CD8-positive, alpha-beta memory T cell (primary cell): Measurements from ENCODE around the gene KCTD7. TPM values are rescaled to one million over a fixed set of nuclear protein-coding genes. Genes with fewer than 3 reads are reported as not detected.
"Not testable (repeated sequence)": the region's sequence is repeated elsewhere in the genome, so short reads cannot be mapped to it uniquely, and the experiment has no call there.

Experiments
- CTCF ChIA-PET: fragments of 350-600 bp; sonication (Branson Sonifier 250); formaldehyde crosslinking; loops from one replicate; lab custom pipeline; 2021; ENCODE audit warnings: antibody characterized with exemption; lab: Charles Lee
- POLR2A ChIA-PET: fragments of 350-600 bp; sonication (Branson Sonifier 250); formaldehyde crosslinking; loops from one replicate; lab custom pipeline; 2021; ENCODE audit warnings: antibody characterized with exemption; lab: Charles Lee
- DNase-seq, 5 donors: peaks; one replicate each; pipeline versions ENCODE4 v3.0.0 to v3.0.0-alpha.2; 2020 to 2022; ENCODE audit warnings: mixed read lengths in 1 of 5
- H3K27ac ChIP-seq: one replicate; pipeline ENCODE4 v1.7.0; 2013; ENCODE audit warnings: low read depth, mild to moderate bottlenecking, low read length, moderate library complexity
- H3K27me3 ChIP-seq: 2 replicates; pipeline ENCODE4 v1.7.0; 2013; ENCODE audit warnings: low read length, mild to moderate bottlenecking; ENCODE audit not compliant: insufficient read depth, poor library complexity, severe bottlenecking
- H3K36me3 ChIP-seq: 2 replicates; pipeline ENCODE4 v1.7.0; 2013; ENCODE audit warnings: mild to moderate bottlenecking, low read length, moderate library complexity; ENCODE audit not compliant: insufficient read depth
- H3K4me1 ChIP-seq: 2 replicates; pipeline ENCODE4 v1.7.0; 2013; ENCODE audit warnings: mild to moderate bottlenecking, low read length, moderate library complexity; ENCODE audit not compliant: insufficient read depth
- H3K4me3 ChIP-seq: 2 replicates; pipeline ENCODE4 v1.7.0; 2013; ENCODE audit warnings: mild to moderate bottlenecking, low read length
- H3K9me3 ChIP-seq: 2 replicates; pipeline ENCODE4 v1.7.0; 2013; ENCODE audit warnings: mild to moderate bottlenecking, low read length
- H3K27ac Mint-ChIP-seq, 8 donors: one replicate each; pipeline ENCODE4 v1.8.0; 2020 to 2021; ENCODE audit warnings: mixed read lengths in 8 of 8, mild to moderate bottlenecking in 6 of 8, inconsistent platforms in 3 of 8, moderate library complexity in 3 of 8
- H3K27me3 Mint-ChIP-seq, 2 donors: one replicate each; pipeline ENCODE4 v1.8.0; 2020 to 2021; ENCODE audit warnings: mixed read lengths in 2 of 2, mild to moderate bottlenecking in 1 of 2, moderate library complexity in 1 of 2
- H3K36me3 Mint-ChIP-seq, 3 donors: one replicate each; pipeline ENCODE4 v1.8.0; 2020 to 2021; ENCODE audit warnings: mixed read lengths in 3 of 3, inconsistent platforms in 1 of 3, mild to moderate bottlenecking in 1 of 3
- H3K4me1 Mint-ChIP-seq, 3 donors: one replicate each; pipeline ENCODE4 v1.8.0; 2020 to 2021; ENCODE audit warnings: mixed read lengths in 3 of 3, inconsistent platforms in 1 of 3, mild to moderate bottlenecking in 1 of 3
- H3K4me3 Mint-ChIP-seq, 7 donors: one replicate each; pipeline ENCODE4 v1.8.0; 2020 to 2021; ENCODE audit warnings: mixed read lengths in 7 of 7, mild to moderate bottlenecking in 6 of 7, moderate library complexity in 4 of 7, inconsistent platforms in 2 of 7
- H3K9me3 Mint-ChIP-seq, 5 donors: one replicate each; pipeline ENCODE4 v1.8.0; 2020 to 2022; ENCODE audit warnings: mixed read lengths in 5 of 5, mild to moderate bottlenecking in 3 of 5, moderate library complexity in 2 of 5, inconsistent platforms in 1 of 5
- polyA plus RNA-seq: library from polyadenylated mRNA; unstranded; fragments of 300-500 nt; fragmentation: Illumina TruSeq; gene quantifications from one replicate; pipeline ENCODE4 v1.2.3, GENCODE V29; 2021
- total RNA-seq, 2 experiments: library from RNA; stranded (reverse); gene quantifications; one replicate each; pipeline ENCODE4 v1.2.3, GENCODE V29; 2021

The KCTD7 gene
- total RNA-seq (10 to 100 TPM; 11.6 to 12.5 TPM), polyA plus RNA-seq (17.1 TPM)

DNA sequence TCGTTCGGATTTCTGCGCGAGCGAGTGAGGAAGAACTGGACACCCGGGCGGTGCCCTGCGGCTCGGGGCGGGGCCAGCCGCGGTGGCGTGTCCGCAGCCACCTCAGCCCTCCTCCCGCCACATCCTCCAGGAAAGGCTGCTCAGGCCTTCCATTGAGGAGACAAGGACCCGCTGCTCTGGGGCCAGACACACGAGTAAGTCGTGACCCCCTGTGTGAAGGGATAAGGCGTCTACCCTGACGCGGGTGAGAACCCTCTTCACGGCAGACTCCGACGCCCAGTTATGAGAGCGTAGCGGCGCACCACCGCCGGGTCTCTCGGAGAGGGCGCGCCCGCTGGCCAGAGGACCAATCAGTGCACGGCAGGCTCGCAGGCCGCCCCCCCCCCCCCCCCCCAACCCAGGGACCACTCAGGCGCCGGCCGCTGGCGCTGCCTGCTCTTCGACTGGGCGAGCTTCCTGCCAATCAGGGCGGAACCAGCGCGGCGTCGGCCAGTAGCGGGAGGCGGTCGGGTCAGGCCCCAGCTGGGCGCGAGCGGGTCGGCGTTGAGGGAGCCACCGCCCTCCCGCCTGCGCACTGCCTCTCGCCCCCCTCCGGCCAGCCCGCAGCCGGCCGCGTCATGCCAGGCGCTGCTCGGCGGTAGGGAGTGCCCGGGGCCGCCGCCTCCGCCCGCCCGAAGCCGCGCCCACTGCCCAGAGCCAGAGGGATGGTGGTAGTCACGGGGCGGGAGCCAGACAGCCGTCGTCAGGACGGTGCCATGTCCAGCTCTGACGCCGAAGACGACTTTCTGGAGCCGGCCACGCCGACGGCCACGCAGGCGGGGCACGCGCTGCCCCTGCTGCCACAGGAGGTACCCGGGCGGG, at the start of gene KCTD7:
TSS of gene KCTD7 (plus strand) at position 521 of the 861 bp plus-strand sequence. CDS start at position 705, 184 bp downstream.
- Histone ChIP-seq H3K4me3 (peak within 1 kb of the TSS; percentile 90), H3K4me1 (peaks cover 38% of the 10 kb centered on the region)

DNA sequence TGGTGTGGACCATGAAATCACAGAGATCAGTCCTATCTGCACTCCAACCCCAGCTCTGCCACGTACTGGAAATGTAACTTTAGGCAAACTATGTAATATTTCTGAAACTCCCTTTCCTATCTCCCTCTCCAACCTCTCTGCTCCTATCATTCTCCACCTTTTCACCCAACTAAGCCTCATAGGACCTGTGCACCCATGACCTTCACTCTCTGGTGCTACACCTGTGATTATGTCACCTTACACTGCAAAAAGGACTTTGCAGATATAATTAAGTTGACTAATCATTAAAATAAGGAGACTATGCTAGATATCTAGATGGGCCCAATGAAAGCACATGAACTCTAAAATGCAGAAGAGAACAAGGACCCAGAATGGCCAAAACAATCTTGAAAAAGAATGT, 48.3 kb upstream of the KCTD7 start:
- H3K36me3 ChIP-seq, result peaks cover 17% of the 10 kb centered on the region
- Mint-ChIP-seq H3K4me1 (peaks cover 57 to 87% (median 63%) of the 10 kb centered on the region in 3 donors), H3K36me3 (peaks cover 0 to 65% (median 13%) of the 10 kb centered on the region in 3 donors)
- POLR2A ChIA-PET, H3K4me1 ChIP-seq, H3K4me3 ChIP-seq, H3K27me3 Mint-ChIP-seq, H3K9me3 Mint-ChIP-seq, H3K27ac ChIP-seq, H3K27ac Mint-ChIP-seq, DNase-seq, H3K9me3 ChIP-seq, H3K27me3 ChIP-seq, H3K4me3 Mint-ChIP-seq: not testable (repeated sequence)
- CTCF ChIA-PET, result interaction anchor here (1.4 to 1.5 kb wide), 2 partner anchors 13 to 24 kb away, joined by 4 to 5 read pairs; no protein-coding TSS in a partner anchor

More for the DNA sequence above, at the start of gene KCTD7:
- peak; percentile 92 to 97 (median 95) for DNase-seq
- Mint-ChIP-seq H3K9me3 (no peaks in the 10 kb centered on the region), H3K4me3 (peak within 1 kb of the TSS; percentile 89 to 98 (median 92)), H3K27ac (peak within 1 kb of the TSS; percentile 92 to 98 (median 94)), H3K36me3 (peaks cover 0 to 23% (median 1%) of the 10 kb centered on the region in 3 donors), H3K4me1 (peaks cover 43 to 53% (median 47%) of the 10 kb centered on the region in 3 donors), H3K27me3 (peaks cover 0 to 4% of the 10 kb centered on the region in 2 donors)
- Histone ChIP-seq H3K36me3 (peaks cover 5% of the 10 kb centered on the region), H3K27me3 (no peaks in the 10 kb centered on the region), H3K9me3 (no peaks in the 10 kb centered on the region), H3K27ac (peak within 1 kb of the TSS; percentile 94)
- ChIA-PET POLR2A (interaction anchor here (0.6 to 3.1 kb wide), 8 partner anchors 13 to 758 kb away, joined by 3 to 14 read pairs (median 4); partner anchors contain the start of genes RABGEF1 and TYW1), CTCF (interaction anchor here (1.2 to 3.0 kb wide), 3 partner anchors 9 to 71 kb away, joined by 3 to 11 read pairs (median 4); no protein-coding TSS in a partner anchor)

- POLR2A ChIA-PET, H3K4me3 Mint-ChIP-seq, H3K9me3 ChIP-seq, H3K27me3 Mint-ChIP-seq, H3K9me3 Mint-ChIP-seq, H3K4me3 ChIP-seq, CTCF ChIA-PET, DNase-seq, H3K27ac ChIP-seq, H3K4me1 ChIP-seq, H3K27me3 ChIP-seq: not testable (repeated sequence)
- H3K4me1 Mint-ChIP-seq, result peaks cover 53 to 87% (median 64%) of the 10 kb centered on the region in 3 donors
- H3K27ac Mint-ChIP-seq, result peak overlapping the region in 4 of 8 donors; percentile 2 to 54 (median 35)
- peaks cover 0 to 56% (median 8%) of the 10 kb centered on the region in 3 donors for H3K36me3 Mint-ChIP-seq
- H3K36me3 ChIP-seq, result peaks cover 14% of the 10 kb centered on the region
Observed at GRCh38 chr7:66582816-66583489, 45.7 kb upstream of the KCTD7 start.

- no peak for DNase-seq
- ChIA-PET CTCF (no interaction called here), POLR2A (no interaction called here)
- no peaks in the 10 kb centered on the region for H3K4me1 ChIP-seq
- H3K27me3 ChIP-seq, result no peaks in the 10 kb centered on the region
- H3K4me3 ChIP-seq, result no peak overlapping the region
- Mint-ChIP-seq H3K4me3 (no peak overlapping the region), H3K27ac (peak overlapping the region in 6 of 8 donors; percentile 7 to 77 (median 41)), H3K36me3 (peaks cover 0 to 50% (median 8%) of the 10 kb centered on the region in 3 donors), H3K4me1 (peaks cover 49 to 86% (median 62%) of the 10 kb centered on the region in 3 donors), H3K27me3 (no peaks in the 10 kb centered on the region), H3K9me3 (no peaks in the 10 kb centered on the region)
- peaks cover 14% of the 10 kb centered on the region for H3K36me3 ChIP-seq
- no peaks in the 10 kb centered on the region for H3K9me3 ChIP-seq
- H3K27ac ChIP-seq, result no peak overlapping the region
Observed at GRCh38 chr7:66583490-66584110, 45.1 kb upstream of the KCTD7 start.

DNA sequence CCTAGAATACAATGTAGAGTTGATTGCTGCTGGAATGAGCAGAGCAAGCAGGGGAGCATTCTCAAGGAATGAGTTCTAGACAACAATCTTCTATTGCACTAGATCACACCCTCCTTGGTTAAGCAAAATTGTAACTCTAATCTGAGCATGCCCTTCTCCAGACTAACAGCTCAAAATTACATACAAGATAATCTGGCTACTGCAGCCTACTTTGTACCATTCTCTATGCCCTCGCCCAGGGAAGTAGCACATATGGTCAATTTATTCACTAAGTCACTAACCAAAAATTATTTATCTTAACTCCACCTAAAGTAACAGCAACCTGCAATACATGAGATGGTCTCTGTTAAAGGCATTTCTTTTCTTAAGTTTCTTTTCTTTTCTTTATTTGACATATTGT, 42.5 kb upstream of the KCTD7 start:
- H3K27ac Mint-ChIP-seq, result peak overlapping the region in 3 of 8 donors; percentile 6 to 73 (median 38)
- H3K36me3 Mint-ChIP-seq, result peaks cover 0 to 41% (median 8%) of the 10 kb centered on the region in 3 donors
- H3K27me3 ChIP-seq, result no peaks in the 10 kb centered on the region
- DNase-seq, result no peak
- H3K9me3 Mint-ChIP-seq, result no peaks in the 10 kb centered on the region
- no peak overlapping the region for H3K27ac ChIP-seq
- H3K36me3 ChIP-seq, result peaks cover 13% of the 10 kb centered on the region
- no peak overlapping the region for H3K4me3 Mint-ChIP-seq
- H3K9me3 ChIP-seq, result no peaks in the 10 kb centered on the region
- H3K4me3 ChIP-seq, result no peak overlapping the region
- POLR2A ChIA-PET, result no interaction called here
- H3K27me3 Mint-ChIP-seq, result no peaks in the 10 kb centered on the region
- peaks cover 53 to 91% (median 81%) of the 10 kb centered on the region in 3 donors for H3K4me1 Mint-ChIP-seq
- CTCF ChIA-PET, result interaction anchor here (1.3 kb wide), 1 partner anchor 72 kb away, joined by 3 read pairs; no protein-coding TSS in a partner anchor
- H3K4me1 ChIP-seq, result peaks cover 6% of the 10 kb centered on the region

DNA sequence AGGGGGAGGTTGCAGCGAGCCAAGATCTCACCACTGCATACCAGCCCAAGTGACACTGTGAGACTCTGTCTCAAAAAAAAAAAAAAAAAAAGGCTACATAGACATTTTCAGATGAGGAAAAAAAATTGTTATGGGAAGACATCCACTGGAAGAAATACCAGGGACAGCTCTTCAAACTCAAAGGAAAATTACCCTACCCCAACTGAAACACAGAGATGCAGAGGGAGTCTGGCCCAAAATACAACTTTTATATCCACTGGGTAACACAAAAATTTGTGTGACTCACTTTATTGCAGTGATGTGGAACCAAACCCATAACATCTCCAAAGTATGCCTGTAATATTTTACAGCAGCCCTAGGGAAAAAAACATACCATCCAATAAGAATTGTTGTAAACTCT, 40.5 kb upstream of the KCTD7 start:
- not testable (repeated sequence) for DNase-seq
- H3K4me1 Mint-ChIP-seq, result peaks cover 58 to 89% (median 81%) of the 10 kb centered on the region in 3 donors

GRCh38 chr7:66588856-66589570, 39.7 kb upstream of the KCTD7 start:
- peak overlapping the region in 7 of 8 donors; percentile 1 to 85 (median 80) for H3K27ac Mint-ChIP-seq

More for the DNA sequence above, 40.5 kb upstream of the KCTD7 start:
- H3K9me3 ChIP-seq, H3K27me3 Mint-ChIP-seq, H3K27me3 ChIP-seq, CTCF ChIA-PET, H3K4me3 ChIP-seq, H3K27ac ChIP-seq, H3K9me3 Mint-ChIP-seq, H3K36me3 ChIP-seq: not testable (repeated sequence)
- peaks cover 16% of the 10 kb centered on the region for H3K4me1 ChIP-seq
- H3K4me3 Mint-ChIP-seq, result peak overlapping the region in 1 of 7 donors; percentile 95
- POLR2A ChIA-PET, result interaction anchor here (0.6 kb wide), 1 partner anchor 719 kb away, joined by 3 read pairs; no protein-coding TSS in a partner anchor
- peaks cover 0 to 27% (median 5%) of the 10 kb centered on the region in 3 donors for H3K36me3 Mint-ChIP-seq
- H3K27ac Mint-ChIP-seq, result peak overlapping the region in 3 of 8 donors; percentile 81 to 85 (median 82)

More at GRCh38 chr7:66588856-66589570, 39.7 kb upstream of the KCTD7 start:
- H3K4me3 ChIP-seq, H3K9me3 Mint-ChIP-seq, H3K36me3 ChIP-seq, DNase-seq, H3K9me3 ChIP-seq, H3K27me3 ChIP-seq, H3K27ac ChIP-seq, CTCF ChIA-PET, H3K27me3 Mint-ChIP-seq: not testable (repeated sequence)
- Mint-ChIP-seq H3K4me3 (peak overlapping the region in 5 of 7 donors; percentile 15 to 95 (median 58)), H3K4me1 (peaks cover 54 to 86% (median 76%) of the 10 kb centered on the region in 3 donors), H3K36me3 (peaks cover 0 to 19% (median 0%) of the 10 kb centered on the region in 3 donors)
- POLR2A ChIA-PET, result interaction anchor here (0.6 kb wide), 1 partner anchor 719 kb away, joined by 3 read pairs; no protein-coding TSS in a partner anchor
- peaks cover 18% of the 10 kb centered on the region for H3K4me1 ChIP-seq
